Measurements from ENCODE around the gene DYNLRB1. TPM values are rescaled to one million over a fixed set of nuclear protein-coding genes. Genes with fewer than 3 reads are reported as not detected.

The DYNLRB1 gene
- total RNA-seq, 1 donor from 2014 or later: 193 TPM

DNA sequence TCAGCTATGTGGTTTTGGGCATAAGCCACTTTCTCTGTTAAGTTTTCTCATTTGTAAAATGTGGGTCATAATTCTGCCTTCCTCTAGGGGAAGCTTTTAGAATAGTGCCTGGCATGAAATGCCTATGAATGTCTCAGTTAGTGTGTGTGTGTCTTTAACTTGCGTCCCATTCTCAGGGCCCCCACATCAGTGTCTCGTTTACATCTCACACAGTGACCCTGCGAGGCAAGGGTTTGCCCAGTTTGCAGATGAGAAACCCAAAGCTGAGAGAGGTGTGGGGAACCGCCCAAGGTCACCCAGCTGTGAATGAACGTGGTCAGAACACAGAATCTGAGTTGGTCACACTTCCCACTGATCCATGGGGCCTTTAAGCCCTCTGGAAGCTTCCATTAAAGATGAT lies 14.1 kb downstream of the DYNLRB1 start:
- H3K4me3 ChIP-seq (ENCODE audit: low read depth, low read length): no peak overlapping the region
- TF ChIP-seq CTCF (conservative IDR thresholded peaks at IDR 0.05; ENCODE audit: low read depth, low read length): no peak
- no peak for DNase-seq (ENCODE audit: low read depth)

- no peak for DNase-seq (ENCODE audit: low read depth)
- no peak overlapping the region for H3K4me3 ChIP-seq (ENCODE audit: low read depth, low read length)
- TF ChIP-seq CTCF (conservative IDR thresholded peaks at IDR 0.05; ENCODE audit: low read depth, low read length): no peak
Measured at GRCh38 chr20:34531608-34532265, 15.5 kb downstream of the DYNLRB1 start.

DNA sequence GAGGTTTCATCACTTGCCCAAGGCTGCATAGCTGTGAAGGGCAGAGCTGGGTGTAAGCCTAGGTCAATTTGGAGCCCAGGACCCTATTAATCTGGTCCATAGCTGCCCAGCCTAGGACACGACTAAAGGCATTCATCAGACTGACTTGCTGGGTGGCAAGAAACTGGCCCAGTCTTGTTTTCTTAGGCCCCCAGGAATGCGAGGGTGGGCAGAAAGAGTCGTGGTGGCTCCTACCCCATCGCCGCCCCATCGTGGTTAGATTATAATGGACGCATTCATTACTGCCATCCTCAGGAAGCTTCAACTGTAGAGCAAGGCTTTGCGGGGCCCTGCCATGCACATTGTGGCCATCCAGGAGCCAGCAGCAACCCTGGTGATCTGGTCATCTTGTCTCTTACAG lies 16.1 kb downstream of the DYNLRB1 start:
- DNase-seq (ENCODE audit: low read depth): no peak
- H3K4me3 ChIP-seq (ENCODE audit: low read depth, low read length): no peak overlapping the region
- TF ChIP-seq CTCF (conservative IDR thresholded peaks at IDR 0.05; ENCODE audit: low read depth, low read length): no peak

- no peak overlapping the region for H3K4me3 ChIP-seq (ENCODE audit: low read depth, low read length)
- DNase-seq (ENCODE audit: low read depth): no peak
- no peak for TF ChIP-seq CTCF (conservative IDR thresholded peaks at IDR 0.05; ENCODE audit: low read depth, low read length)
Measured at GRCh38 chr20:34532756-34533155, 16.5 kb downstream of the DYNLRB1 start.

GRCh38 chr20:34534391-34535165 lies 18.4 kb downstream of the DYNLRB1 start:
- no peak for TF ChIP-seq CTCF (conservative IDR thresholded peaks at IDR 0.05; ENCODE audit: low read depth, low read length)
- H3K4me3 ChIP-seq (ENCODE audit: low read depth, low read length): no peak overlapping the region
- DNase-seq (ENCODE audit: low read depth): no peak

- H3K4me3 ChIP-seq (ENCODE audit: low read depth, low read length): no peak overlapping the region
- DNase-seq (ENCODE audit: low read depth): no peak
- no peak for TF ChIP-seq CTCF (conservative IDR thresholded peaks at IDR 0.05; ENCODE audit: low read depth, low read length)
Measured at GRCh38 chr20:34535301-34535840, 19.1 kb downstream of the DYNLRB1 start.
